Ovary (tissue), 7 donors: ENCODE results near the gene MTCL3.

Experiments
- DNase-seq, 5 donors: peaks; one replicate each; pipeline ENCODE4 v3.0.0-alpha.2; 2019 to 2020
- H3K27ac ChIP-seq, 2 donors: fragments of 200-600 bp; one replicate each; pipeline versions ENCODE4 v1.5.1 to v1.8.0; 2019 to 2022
- H3K27me3 ChIP-seq: fragments of 200-600 bp; one replicate; pipeline ENCODE4 v1.8.0; 2022
- H3K36me3 ChIP-seq: fragments of 200-600 bp; sonication (generic); one replicate; pipeline ENCODE4 v1.5.1; 2019
- H3K4me1 ChIP-seq: one replicate; pipeline ENCODE4 v1.8.1; 2013; ENCODE audit warnings: mild to moderate bottlenecking, moderate library complexity; ENCODE audit not compliant: insufficient read depth
- H3K4me3 ChIP-seq: fragments of 200-600 bp; sonication (generic); one replicate; pipeline ENCODE4 v1.5.1; 2017
- H3K9me3 ChIP-seq, 2 donors: fragments of 200-600 bp in 1 of 2; sonication (generic) in 1 of 2; one replicate each; pipeline versions ENCODE4 v1.5.1 to v1.8.1; 2013 to 2019; ENCODE audit warnings: mild to moderate bottlenecking in 1 of 2, moderate library complexity in 1 of 2
- CTCF ChIP-seq, 3 donors: fragments of 450-650 bp in 2 of 3; fragments of 200-600 bp in 1 of 3; IDR thresholded peaks; one replicate each; pipeline versions ENCODE4 v1.5.1 to v1.8.0; 2016 to 2022; ENCODE audit warnings: antibody characterized with exemption in 3 of 3, mild to moderate bottlenecking in 1 of 3
- EP300 ChIP-seq: sonication (generic); formaldehyde crosslinking; IDR thresholded peaks from one replicate; pipeline ENCODE4 v1.6.1; 2017; ENCODE audit warnings: antibody characterized with exemption
- POLR2A ChIP-seq: fragments of 450-650 bp; IDR thresholded peaks from one replicate; pipeline ENCODE4 v1.6.1; 2017; ENCODE audit warnings: antibody characterized with exemption, mild to moderate bottlenecking, moderate library complexity
- WGBS, 3 donors: extraction: QIAGEN DNeasy Blood & Tissue Kit in 1 of 3; methylation state at CpG; one replicate each; pipeline versions ENCODE4 v1.1.5 to v1.1.7; 2013 to 2017; 5-methylcytosine and 5-hydroxymethylcytosine counted together
- intact Hi-C, 4 donors: fragments of 100-400 bp; cut with DNase I; formaldehyde crosslinking; loops; one replicate each; pipeline versions ENCODE4 v1.11.0 to v1.15.1; 2022 to 2023
- donor health status: DM: no; HTN: no; CAD: no; lungs with moderate emphysema.
- donor health status: DM: no; HTN: no; CAD: no.
- donor health status: Bipolar disorder and iron deficiency.
- donor health status: DM: no; HTN: no; CAD: no.
- donor health status: DM: yes; HTN: yes; CAD: no.

Gene MTCL3

DNA sequence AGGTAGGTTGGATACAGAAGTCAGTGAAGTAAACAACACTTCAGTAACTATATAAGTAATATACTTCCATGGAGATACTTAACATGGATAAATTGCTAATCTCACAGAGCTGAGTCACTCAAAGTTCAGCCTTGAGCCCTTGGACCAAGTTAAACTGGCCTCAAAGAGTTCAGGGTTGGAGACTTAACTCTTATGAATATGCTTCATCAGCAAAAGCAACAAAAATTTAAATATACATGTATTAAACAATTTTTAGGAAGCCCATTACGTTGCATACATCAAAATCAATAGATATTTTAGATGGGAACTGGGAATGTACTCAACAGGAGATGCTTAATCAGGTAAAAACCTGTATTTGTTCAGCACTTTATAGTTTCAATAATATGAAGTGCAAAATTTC lies 12.2 kb downstream of the MTCL3 start:
- 84 to 89% (median 87%) methylated on average over 1 of the region's 1 CpG for WGBS, 3 donors
- no peak for DNase-seq
- no peaks in the 10 kb centered on the region for H3K36me3 ChIP-seq
- TF ChIP-seq EP300 (no peak), CTCF (IDR thresholded peaks at IDR 0.05) (no peak), POLR2A (no peak)
- intact Hi-C loops = no loop called here
- no peaks in the 10 kb centered on the region for H3K27me3 ChIP-seq
- no peaks in the 10 kb centered on the region for H3K9me3 ChIP-seq
- no peaks in the 10 kb centered on the region for H3K4me1 ChIP-seq
- H3K27ac ChIP-seq = no peak overlapping the region
- H3K4me3 ChIP-seq = no peak overlapping the region

- TF ChIP-seq POLR2A (no peak), EP300 (no peak), CTCF (IDR thresholded peaks at IDR 0.05) (no peak)
- H3K27ac ChIP-seq = no peak overlapping the region
- DNase-seq = no peak
- H3K4me1 ChIP-seq = no peaks in the 10 kb centered on the region
- no peak overlapping the region for H3K4me3 ChIP-seq
- no peaks in the 10 kb centered on the region for H3K9me3 ChIP-seq
- 86 to 93% (median 89%) methylated on average over 3 of the region's 3 CpGs for WGBS, 3 donors
- H3K27me3 ChIP-seq = no peaks in the 10 kb centered on the region
- no peaks in the 10 kb centered on the region for H3K36me3 ChIP-seq
- intact Hi-C loops = no loop called here
These were observed 16.1 kb downstream of the MTCL3 start for GRCh38 chr6:127503022-127503421.

DNA sequence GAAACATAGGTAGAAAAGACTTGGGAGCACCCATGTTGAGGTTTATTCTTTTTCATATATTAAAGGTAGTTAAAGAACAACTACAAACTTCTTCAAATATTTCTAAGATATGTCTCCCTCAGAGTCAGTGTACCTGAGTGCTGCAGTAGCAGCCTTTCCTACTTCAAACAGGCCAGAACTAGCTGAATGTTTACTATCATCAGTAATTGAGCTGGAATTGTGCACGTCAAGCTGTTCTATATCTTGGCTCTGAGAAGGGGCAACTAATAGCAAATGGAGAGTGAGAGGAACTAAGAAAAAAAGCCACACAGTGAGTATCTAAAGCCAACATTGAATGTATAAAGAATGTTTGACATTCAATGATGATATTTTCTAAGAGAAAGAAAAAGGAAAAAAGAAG lies 21.7 kb downstream of the MTCL3 start:
- no peaks in the 10 kb centered on the region for H3K27me3 ChIP-seq
- 67 to 75% (median 71%) methylated on average over 1 of the region's 1 CpG for WGBS, 3 donors
- H3K9me3 ChIP-seq = no peaks in the 10 kb centered on the region
- intact Hi-C loops = no loop called here
- no peaks in the 10 kb centered on the region for H3K36me3 ChIP-seq
- no peak overlapping the region for H3K4me3 ChIP-seq
- H3K27ac ChIP-seq = no peak overlapping the region
- no peaks in the 10 kb centered on the region for H3K4me1 ChIP-seq
- no peak for TF ChIP-seq EP300
- TF ChIP-seq CTCF (IDR thresholded peaks at IDR 0.05) = no peak
- no peak for TF ChIP-seq POLR2A
- DNase-seq = no peak

DNA sequence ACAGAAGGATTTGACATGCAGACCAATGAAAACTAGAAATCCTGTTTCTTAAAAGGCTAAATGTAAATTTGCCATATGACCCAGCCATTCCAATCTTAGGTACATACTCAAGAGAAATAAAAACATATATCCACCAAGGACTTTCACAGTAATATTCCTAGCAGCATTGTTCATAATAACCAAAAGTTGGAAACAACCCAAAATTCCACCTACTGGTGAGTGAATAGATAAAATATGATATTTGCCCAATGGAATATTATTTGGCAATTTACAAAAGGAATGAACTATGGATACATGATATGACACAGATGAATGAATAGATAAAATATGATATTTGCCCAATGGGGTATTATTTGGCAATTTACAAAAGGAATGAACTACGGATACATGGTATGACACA lies 22.7 kb downstream of the MTCL3 start:
- WGBS, 3 donors = 91 to 94% (median 94%) methylated on average over 1 of the region's 1 CpG
- Histone ChIP-seq H3K27ac (no peak overlapping the region), H3K27me3 (no peaks in the 10 kb centered on the region), H3K36me3 (no peaks in the 10 kb centered on the region), H3K4me3 (no peak overlapping the region), H3K9me3 (no peaks in the 10 kb centered on the region), H3K4me1 (no peaks in the 10 kb centered on the region)
- DNase-seq = no peak
- TF ChIP-seq CTCF (IDR thresholded peaks at IDR 0.05) = no peak
- no peak for TF ChIP-seq POLR2A
- no peak for TF ChIP-seq EP300
- intact Hi-C loops = no loop called here
